Measurements from ENCODE around the gene HDHD3. TPM values are rescaled to one million over a fixed set of nuclear protein-coding genes. Genes with fewer than 3 reads are reported as not detected.
"Not testable (repeated sequence)": the region's sequence is repeated elsewhere in the genome, so short reads cannot be mapped to it uniquely, and the experiment has no call there.

The HDHD3 gene
- total RNA-seq, 4 donors from 2014 or later = 12.6 to 30.6 (median 16.7) TPM

GRCh38 chr9:113368982-113369854 is 7.6 kb downstream of the HDHD3 start:
- no peak for ATAC-seq (ENCODE audit: low FRiP score)
- TF ChIP-seq CTCF (IDR thresholded peaks at IDR 0.05) = no peak
- DNase-seq (ENCODE audit: low spot score) = no peak

GRCh38 chr9:113368348-113368981 is 8.3 kb downstream of the HDHD3 start:
- ATAC-seq (ENCODE audit: low FRiP score) (no peak), DNase-seq (ENCODE audit: low spot score) (no peak)
- no peak for TF ChIP-seq CTCF (IDR thresholded peaks at IDR 0.05)

- DNase-seq (ENCODE audit: low spot score); ATAC-seq (ENCODE audit: low FRiP score): not testable (repeated sequence)
Observed at GRCh38 chr9:113365652-113366051, 11.1 kb downstream of the HDHD3 start.

- DNase-seq (ENCODE audit: low spot score) = no peak
- no peak for ATAC-seq (ENCODE audit: low FRiP score)
- no peak for TF ChIP-seq CTCF (IDR thresholded peaks at IDR 0.05)
Observed at GRCh38 chr9:113364951-113365350, 11.8 kb downstream of the HDHD3 start.

GRCh38 chr9:113363336-113363735 is 13.4 kb downstream of the HDHD3 start:
- TF ChIP-seq CTCF (IDR thresholded peaks at IDR 0.05) = no peak
- no peak for ATAC-seq (ENCODE audit: low FRiP score)
- no peak for DNase-seq (ENCODE audit: low spot score)

GRCh38 chr9:113361304-113362018 is 15.3 kb downstream of the HDHD3 start:
- DNase-seq (ENCODE audit: low spot score) = no peak
- no peak for ATAC-seq (ENCODE audit: low FRiP score)
- no peak for TF ChIP-seq CTCF (IDR thresholded peaks at IDR 0.05)

GRCh38 chr9:113360242-113360842 is 16.4 kb downstream of the HDHD3 start:
- no peak for ATAC-seq (ENCODE audit: low FRiP score)
- DNase-seq (ENCODE audit: low spot score) = no peak
- no peak for TF ChIP-seq CTCF (IDR thresholded peaks at IDR 0.05)

Data from omental fat pad (tissue), 4 donors.